GM12873 (cell line): ENCODE results near the gene PEAK1.

Experiments
- CTCF ChIP-seq: IDR thresholded peaks from 2 replicates; pipeline ENCODE4 v1.5.1; 2012; ENCODE audit warnings: low read depth, mild to moderate bottlenecking, moderate library complexity, low read length, control low read depth; ENCODE audit not compliant: insufficient read depth; ENCODE audit errors: missing control alignments

Gene PEAK1

DNA sequence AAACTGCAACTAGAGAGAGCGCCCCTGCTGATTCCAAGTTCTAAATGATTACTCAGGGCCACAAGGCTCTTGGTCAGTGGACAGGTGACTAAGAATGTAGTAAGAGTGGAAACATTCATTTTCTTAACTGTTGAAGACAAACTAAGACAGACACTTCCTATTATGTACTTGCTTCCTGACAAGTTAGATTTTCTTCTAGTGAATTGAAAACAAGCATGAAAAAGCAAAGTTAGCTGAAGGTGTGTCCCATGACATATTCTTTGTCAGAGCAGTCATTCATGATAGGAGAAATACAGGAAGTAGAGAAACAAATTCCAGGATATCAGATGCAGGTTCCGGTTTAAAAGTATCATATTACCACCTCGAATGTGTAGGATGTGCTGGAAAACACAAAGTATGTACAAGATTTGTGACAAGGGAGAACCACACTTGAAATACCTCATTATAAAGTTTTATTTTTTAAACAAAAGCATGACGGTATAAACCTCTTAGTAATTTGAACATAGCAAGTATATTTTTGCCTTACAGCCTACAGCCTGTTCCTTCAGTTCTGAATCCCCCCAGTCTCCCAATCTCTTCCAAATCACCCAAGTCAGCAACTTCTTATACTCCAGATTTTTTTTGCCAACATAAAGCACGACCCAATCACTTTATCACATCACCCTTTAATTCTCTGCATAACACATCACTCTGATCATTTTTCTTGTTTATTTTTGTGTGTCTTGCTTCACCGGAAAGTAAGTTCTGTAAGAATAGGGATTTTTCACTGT lies 355.2 kb downstream of the PEAK1 start:
- no peak for TF ChIP-seq CTCF

- no peak for TF ChIP-seq CTCF
Measured at GRCh38 chr15:77064063-77064462, 355.8 kb downstream of the PEAK1 start.

- no peak for TF ChIP-seq CTCF
Measured at GRCh38 chr15:77063249-77063648, 356.7 kb downstream of the PEAK1 start.

- no peak for TF ChIP-seq CTCF
Measured at GRCh38 chr15:77060546-77060945, 359.4 kb downstream of the PEAK1 start.

DNA sequence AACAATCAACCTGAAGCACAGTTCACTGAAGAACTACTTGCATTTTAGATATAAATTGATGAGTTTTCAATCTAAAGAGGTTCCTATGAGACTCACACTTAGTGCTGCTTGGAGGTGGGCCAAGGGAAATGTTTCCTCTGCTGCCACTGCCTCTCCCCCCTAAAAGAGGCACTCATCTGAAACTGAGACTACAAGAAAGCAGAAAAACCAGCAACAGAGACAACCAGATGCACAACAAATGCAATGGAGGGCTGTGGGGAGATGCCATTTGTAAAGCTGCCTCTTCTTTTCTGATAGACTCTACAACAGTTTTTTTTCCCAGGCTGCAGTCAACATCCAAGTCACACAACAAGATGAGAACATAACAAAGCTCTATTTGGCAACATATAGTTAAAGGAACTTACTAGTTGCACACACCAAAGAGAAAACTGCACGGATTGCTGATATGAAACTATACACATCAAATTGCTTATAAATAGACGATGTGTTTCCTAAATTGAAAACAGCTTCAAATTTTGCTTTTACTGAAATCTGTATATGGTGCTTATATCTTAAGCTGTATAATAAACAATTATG lies 360.0 kb downstream of the PEAK1 start:
- no peak for TF ChIP-seq CTCF

GRCh38 chr15:77058468-77058867 lies 361.4 kb downstream of the PEAK1 start:
- TF ChIP-seq CTCF, result no peak

DNA sequence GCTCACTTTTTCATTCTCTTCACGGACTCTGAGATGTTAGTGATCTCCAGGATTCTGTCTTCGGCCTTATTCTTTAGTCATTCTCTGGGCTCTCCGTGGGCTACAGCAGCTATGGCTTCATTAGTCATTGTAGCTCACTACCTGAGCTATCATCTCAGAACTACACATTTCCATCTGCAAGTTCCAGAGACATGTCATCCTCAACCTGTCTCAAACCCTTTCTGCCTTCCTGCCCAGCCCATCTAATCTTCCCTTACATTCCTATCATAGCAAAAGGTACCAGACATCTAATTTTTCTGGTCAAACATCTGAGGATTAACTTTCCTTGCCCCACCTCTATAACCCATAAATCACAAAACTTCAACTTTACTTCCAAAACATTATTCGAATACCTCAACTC lies 362.2 kb downstream of the PEAK1 start:
- no peak for TF ChIP-seq CTCF
